ENCODE results near the gene COX5A. TPM values are rescaled to one million over a fixed set of nuclear protein-coding genes. Genes with fewer than 3 reads are reported as not detected.

Gene COX5A
- total RNA-seq, 4 donors from 2014 or later: 109 to 175 (median 137) TPM

- intact Hi-C loops (cut with DNase I; ENCODE audit: low total_unique reads): loop anchor here (2.0 kb wide), 1 partner anchor 16 kb away; no protein-coding TSS in a partner anchor
- 91 to 92% methylated on average over 9 of the region's 9 CpGs for WGBS, 2 donors
- H3K4me3 ChIP-seq (ENCODE audit: low read depth, poor library complexity, severe bottlenecking): no peak overlapping the region
- no peak for DNase-seq (ENCODE audit: low spot score in 2 of 2)
- TF ChIP-seq, protein P1, sequence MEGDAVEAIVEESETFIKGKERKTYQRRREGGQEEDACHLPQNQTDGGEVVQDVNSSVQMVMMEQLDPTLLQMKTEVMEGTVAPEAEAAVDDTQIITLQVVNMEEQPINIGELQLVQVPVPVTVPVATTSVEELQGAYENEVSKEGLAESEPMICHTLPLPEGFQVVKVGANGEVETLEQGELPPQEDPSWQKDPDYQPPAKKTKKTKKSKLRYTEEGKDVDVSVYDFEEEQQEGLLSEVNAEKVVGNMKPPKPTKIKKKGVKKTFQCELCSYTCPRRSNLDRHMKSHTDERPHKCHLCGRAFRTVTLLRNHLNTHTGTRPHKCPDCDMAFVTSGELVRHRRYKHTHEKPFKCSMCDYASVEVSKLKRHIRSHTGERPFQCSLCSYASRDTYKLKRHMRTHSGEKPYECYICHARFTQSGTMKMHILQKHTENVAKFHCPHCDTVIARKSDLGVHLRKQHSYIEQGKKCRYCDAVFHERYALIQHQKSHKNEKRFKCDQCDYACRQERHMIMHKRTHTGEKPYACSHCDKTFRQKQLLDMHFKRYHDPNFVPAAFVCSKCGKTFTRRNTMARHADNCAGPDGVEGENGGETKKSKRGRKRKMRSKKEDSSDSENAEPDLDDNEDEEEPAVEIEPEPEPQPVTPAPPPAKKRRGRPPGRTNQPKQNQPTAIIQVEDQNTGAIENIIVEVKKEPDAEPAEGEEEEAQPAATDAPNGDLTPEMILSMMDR (IDR thresholded peaks at IDR 0.05): no peak
- TF ChIP-seq POLR2A (IDR thresholded peaks at IDR 0.05): no peak
These were observed 24.8 kb downstream of the COX5A start for GRCh38 chr15:74913041-74913440.

DNA sequence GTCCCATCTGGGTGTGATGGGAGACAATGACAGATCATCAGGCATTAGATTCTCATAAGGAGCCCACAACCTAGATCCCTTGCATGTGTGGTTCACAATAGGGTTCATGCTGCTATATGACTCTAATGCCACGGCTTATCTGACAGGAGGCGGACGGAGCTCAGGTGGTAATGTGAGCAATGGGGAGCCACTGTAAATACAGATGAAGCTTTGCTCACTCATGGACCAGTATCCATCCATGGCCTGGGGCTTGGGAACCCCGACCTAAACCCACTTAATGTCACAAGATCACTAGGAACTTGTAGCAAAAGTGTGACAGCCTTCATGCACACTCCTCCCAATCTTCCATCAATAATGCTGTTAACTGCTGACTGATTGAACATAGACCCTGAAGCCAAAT, 29.2 kb downstream of the COX5A start:
- intact Hi-C loops (cut with DNase I; ENCODE audit: low total_unique reads): no loop called here
- WGBS, 2 donors: 94 to 95% methylated on average over 4 of the region's 4 CpGs
- TF ChIP-seq, protein P1 (IDR thresholded peaks at IDR 0.05): no peak
- no peak for TF ChIP-seq POLR2A (IDR thresholded peaks at IDR 0.05)
- no peak overlapping the region for H3K4me3 ChIP-seq (ENCODE audit: low read depth, poor library complexity, severe bottlenecking)
- no peak for DNase-seq (ENCODE audit: low spot score in 2 of 2)

- intact Hi-C loops (cut with DNase I; ENCODE audit: low total_unique reads): no loop called here
- WGBS, 2 donors: 41 to 42% methylated on average over 8 of the region's 8 CpGs
- TF ChIP-seq, protein P1 (IDR thresholded peaks at IDR 0.05): no peak
- no peak for TF ChIP-seq POLR2A (IDR thresholded peaks at IDR 0.05)
- DNase-seq (ENCODE audit: low spot score in 2 of 2): no peak
- H3K4me3 ChIP-seq (ENCODE audit: low read depth, poor library complexity, severe bottlenecking): peak overlapping the region; percentile 76
These were observed 30.6 kb downstream of the COX5A start for GRCh38 chr15:74907163-74907870.

DNA sequence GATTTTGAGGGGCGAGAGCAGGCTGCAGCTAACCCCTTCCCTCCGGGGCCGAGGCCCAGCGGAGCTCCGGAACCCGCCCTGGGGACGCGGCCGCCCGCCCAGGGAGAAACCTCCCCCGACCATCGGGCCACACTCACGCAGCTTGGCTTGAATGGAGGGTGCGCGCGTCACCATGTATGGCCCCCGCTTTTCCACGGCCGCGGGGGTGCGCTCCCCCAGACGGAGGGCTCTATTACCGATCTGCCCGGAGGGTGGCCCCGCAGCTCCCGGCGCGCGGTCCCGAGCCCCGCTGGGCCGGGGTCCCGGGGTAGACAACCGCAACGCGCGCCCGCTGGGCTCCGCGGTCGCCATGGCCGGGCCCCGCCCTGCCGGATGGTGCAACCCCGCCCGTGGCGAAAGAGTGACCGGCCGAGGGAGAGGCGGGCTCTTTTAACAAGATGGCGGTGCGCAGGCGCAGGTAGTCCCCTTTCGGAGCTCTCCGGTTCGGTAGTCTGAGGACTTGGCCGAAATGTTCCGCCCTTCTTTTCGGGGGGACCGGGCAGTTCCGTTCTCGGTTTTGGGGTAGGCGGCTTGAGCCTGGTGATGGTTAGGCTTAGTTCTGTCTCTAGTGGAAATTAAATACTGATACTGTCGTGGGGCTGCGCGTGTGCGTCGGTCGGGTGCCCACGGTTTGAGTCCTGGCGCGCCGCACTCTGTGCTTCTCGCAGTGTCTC, 31.3 kb downstream of the COX5A start, which contains the start of gene FAM219B:
TSS of gene FAM219B (minus strand) at position 402 of the 713 bp plus-strand sequence. CDS start at position 351, 51 bp downstream.
- peak; percentile 88 to 98 for DNase-seq (ENCODE audit: low spot score in 2 of 2)
- 1 to 2% methylated on average over 28 to 29 of the region's 74 CpGs for WGBS, 2 donors
- H3K4me3 ChIP-seq (ENCODE audit: low read depth, poor library complexity, severe bottlenecking): peak within 1 kb of the TSS; percentile 76
- peak in 1 of 2 donors; percentile 15 for TF ChIP-seq POLR2A (IDR thresholded peaks at IDR 0.05)
- TF ChIP-seq, protein P1 (IDR thresholded peaks at IDR 0.05): no peak
- intact Hi-C loops (cut with DNase I; ENCODE audit: low total_unique reads): no loop called here

- peak in 1 of 2 donors; percentile 88 for DNase-seq (ENCODE audit: low spot score in 2 of 2)
- TF ChIP-seq POLR2A (IDR thresholded peaks at IDR 0.05): no peak
- TF ChIP-seq, protein P1 (IDR thresholded peaks at IDR 0.05): no peak
- H3K4me3 ChIP-seq (ENCODE audit: low read depth, poor library complexity, severe bottlenecking): peak overlapping the region; percentile 76
- intact Hi-C loops (cut with DNase I; ENCODE audit: low total_unique reads): no loop called here
- 0% methylated on average over 9 to 20 of the region's 20 CpGs for WGBS, 2 donors
These were observed 31.8 kb downstream of the COX5A start for GRCh38 chr15:74906067-74906449.
